Measurements from ENCODE around the gene TMEM270.
A peak's percentile ranks its signal among the peaks of the same experiment; 100 is the strongest.
"Not testable (repeated sequence)": the region's sequence is repeated elsewhere in the genome, so short reads cannot be mapped to it uniquely, and the experiment has no call there.

The TMEM270 gene

DNA sequence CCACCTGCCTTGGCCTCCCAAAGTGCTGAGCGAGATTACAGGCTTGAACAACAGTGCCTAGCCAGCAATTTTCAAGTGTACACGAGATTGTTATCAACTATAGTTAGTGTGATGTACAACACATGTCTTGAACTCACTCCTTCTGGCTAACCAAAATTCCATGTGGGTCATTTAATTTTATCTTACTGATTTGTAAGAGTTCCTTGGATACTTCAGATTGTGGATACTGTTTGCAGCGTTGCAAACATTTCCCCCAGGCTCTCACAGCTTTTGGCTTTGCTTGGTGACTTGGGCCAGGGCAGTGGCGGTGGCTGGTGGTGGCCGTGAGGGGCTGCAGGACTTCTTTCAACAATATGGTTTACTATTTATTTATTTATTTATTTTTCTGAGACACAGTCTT, 8.5 kb upstream of the TMEM270 start:
- no peak for DNase-seq

- no peak for DNase-seq
Observed at GRCh38 chr7:73856941-73857340, 4.0 kb upstream of the TMEM270 start.

- DNase-seq: no peak
Observed at GRCh38 chr7:73858807-73859206, 2.2 kb upstream of the TMEM270 start.

GRCh38 chr7:73861305-73861704, 346 bp downstream of the TMEM270 start:
- DNase-seq: no peak

DNA sequence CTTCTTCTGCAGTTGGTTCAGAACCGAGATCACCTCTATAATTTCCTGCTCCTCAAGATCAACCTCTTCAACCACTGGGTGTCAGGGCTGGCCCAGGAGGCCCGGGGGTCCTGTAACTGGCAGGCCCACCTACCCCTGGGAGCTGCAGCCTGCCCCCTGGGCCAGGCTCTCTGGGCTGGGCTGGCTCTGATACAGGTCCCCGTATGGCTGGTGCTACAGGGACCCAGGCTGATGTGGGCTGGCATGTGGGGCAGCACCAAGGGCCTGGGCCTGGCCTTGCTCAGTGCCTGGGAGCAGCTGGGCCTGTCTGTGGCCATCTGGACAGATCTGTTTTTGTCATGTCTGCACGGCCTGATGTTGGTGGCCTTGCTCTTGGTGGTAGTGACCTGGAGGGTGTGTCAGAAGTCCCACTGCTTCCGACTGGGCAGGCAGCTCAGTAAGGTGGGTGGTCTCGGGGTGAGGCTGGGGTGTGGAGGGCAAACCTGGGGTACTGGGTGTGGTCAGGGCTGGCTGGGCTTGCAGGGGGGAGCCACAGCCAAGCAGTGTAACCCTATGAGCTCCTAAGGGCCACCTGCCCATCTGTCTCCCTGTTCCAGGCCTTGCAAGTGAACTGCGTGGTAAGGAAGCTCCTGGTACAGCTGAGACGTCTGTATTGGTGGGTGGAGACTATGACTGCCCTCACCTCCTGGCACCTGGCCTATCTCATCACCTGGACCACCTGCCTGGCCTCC, 4.2 kb downstream of the TMEM270 start:
- no peak for DNase-seq

- DNase-seq: peak in 27 of 56 donors; percentile 3 to 48 (median 11)
Observed at GRCh38 chr7:73865738-73866445, 4.9 kb downstream of the TMEM270 start.

GRCh38 chr7:73866446-73866767, 5.4 kb downstream of the TMEM270 start:
- DNase-seq: no peak

DNA sequence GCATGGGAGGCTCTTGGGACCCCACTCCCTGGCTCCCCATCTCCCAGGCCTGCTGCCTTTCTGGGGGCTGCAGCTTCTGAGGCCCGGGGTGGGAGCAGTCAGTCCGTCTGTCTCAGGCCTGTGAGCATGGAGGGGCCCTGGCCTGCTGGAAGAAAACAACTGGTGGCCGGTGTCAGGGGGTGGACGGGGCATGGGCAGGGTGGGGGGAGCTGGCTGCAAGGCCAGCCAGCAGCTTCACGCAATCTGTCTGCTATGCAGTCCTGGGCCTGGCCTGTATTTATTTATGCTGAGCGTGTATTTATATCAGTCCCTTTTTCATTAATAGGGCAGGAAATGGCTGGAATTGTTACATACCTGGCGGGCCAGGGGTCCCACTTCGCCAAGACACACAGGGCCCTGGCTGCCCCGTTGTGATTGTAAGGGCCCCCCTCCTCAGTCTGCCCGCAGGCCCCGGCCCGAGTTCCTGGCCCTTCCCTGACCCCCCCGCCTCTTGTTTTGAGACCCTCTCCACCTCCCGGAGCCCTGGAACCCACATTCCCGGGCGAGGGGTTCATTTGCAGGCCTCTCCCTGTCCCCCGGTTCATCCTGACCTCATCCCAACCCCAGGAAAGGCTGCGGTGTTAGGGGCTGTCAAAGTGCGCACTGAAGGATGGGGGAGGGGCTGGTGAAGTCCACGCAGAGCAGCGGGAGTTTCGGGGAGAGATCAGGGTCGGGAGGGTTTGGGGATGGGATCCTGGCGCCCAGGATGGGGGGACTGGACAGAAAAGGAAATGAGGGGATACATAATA, 8.2 kb downstream of the TMEM270 start:
- DNase-seq: no peak

DNA sequence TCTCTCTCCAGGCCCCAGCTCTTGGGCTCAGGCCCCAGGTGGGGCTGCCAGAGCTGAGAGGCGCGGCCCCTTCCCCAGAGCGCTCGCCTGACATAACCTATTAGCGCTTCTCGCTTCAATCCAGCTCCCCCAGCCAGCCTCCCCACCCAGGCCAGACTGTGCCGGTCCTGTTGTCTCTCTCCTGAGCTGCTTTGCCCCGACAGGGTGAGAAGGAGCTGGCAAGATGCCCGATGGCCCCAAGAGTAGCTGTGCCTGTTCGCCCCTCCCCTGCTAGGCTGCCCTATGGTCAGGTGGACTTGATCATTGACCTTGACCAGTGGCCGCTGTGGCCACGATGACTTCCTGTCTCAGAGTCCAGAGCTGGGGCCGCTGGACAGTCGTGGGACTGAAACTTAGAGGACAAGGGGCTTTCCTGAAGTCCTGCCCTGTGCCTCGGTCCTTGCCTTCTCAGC, 9.1 kb downstream of the TMEM270 start:
- peak in 2 of 56 donors; percentile 8 to 14 for DNase-seq

DNA sequence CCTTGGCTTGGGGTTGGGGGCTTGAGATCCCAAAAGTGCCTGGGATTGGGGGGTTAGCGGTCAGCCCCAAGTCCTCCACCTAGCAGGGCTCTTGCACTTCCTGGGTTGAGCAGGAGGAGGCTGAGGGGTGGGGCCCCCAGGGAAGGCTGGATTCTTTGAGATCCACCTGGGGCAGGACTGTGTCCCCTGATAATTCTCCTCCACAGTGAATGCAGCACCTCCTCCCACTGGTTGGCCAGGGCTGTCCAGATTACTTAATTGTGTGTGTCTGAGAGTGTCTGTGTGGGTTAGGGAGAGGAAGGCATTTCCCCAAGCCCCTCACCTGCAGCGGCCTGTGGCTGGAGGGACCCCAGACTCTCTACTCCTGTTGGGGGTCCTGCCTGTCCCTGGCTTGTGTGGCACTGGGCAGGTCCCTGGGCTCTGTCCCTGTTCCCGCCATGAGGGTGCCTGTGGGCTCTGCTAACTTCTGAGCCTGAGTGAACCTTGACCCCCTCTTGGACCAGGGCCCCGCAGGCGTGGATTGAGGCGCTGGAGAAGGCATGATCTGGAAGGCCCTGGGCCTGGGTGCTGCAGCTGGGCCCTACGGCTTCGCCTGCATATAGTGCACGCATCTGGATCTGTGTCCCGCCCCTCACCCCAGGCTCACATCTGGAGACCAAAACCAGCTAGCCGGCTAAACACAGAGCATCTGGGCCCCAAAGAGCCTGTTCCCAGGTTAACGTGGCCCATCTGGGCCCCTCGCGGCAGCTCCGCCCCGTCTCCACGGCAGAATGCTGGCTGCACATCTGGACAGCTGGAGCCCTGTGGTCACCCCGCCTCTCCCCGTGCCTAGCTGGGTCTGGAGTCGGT, 10.4 kb downstream of the TMEM270 start:
- no peak for DNase-seq

GRCh38 chr7:73872056-73872908, 11.3 kb downstream of the TMEM270 start:
- no peak for DNase-seq

- DNase-seq: no peak
Observed at GRCh38 chr7:73876361-73876760, 15.4 kb downstream of the TMEM270 start.

GRCh38 chr7:73876973-73877372, 16.0 kb downstream of the TMEM270 start:
- DNase-seq: peak in 10 of 56 donors; percentile 3 to 46 (median 17)

DNA sequence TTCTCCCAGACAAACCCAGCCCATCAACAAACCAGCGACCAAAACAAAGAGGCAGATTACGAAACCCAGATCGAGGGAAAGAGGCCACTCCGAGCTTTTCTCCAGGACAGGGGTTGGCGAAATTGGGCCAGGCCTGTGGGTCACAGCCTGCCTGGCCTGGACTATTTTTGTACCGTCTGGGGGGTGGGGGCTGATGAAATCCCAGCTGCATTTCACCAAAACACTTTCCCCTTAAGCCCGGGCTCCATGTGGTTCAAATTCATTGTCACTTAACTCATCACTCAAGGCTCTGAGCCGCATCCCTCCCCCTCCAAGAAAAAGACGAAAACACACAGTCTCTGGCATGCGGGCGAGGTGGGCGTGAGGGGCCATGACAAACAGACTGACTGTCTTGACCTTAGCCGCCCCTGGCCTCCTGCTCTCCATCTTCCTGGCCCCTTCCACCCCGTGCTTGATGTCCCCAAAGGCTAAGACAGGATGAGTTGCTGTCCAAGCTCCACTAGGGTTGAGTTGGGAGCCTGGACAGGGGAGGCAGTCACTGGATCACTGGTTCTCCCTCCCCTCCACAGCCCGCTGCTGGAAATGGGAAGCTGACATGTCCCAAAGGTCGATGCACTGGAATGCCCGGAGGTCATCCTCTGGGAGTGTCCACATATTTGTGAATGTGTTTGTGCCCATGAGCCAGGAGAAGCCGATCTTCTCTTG, 19.2 kb downstream of the TMEM270 start:
- DNase-seq: no peak

- no peak for DNase-seq
Observed at GRCh38 chr7:73880755-73881328, 19.9 kb downstream of the TMEM270 start.

DNA sequence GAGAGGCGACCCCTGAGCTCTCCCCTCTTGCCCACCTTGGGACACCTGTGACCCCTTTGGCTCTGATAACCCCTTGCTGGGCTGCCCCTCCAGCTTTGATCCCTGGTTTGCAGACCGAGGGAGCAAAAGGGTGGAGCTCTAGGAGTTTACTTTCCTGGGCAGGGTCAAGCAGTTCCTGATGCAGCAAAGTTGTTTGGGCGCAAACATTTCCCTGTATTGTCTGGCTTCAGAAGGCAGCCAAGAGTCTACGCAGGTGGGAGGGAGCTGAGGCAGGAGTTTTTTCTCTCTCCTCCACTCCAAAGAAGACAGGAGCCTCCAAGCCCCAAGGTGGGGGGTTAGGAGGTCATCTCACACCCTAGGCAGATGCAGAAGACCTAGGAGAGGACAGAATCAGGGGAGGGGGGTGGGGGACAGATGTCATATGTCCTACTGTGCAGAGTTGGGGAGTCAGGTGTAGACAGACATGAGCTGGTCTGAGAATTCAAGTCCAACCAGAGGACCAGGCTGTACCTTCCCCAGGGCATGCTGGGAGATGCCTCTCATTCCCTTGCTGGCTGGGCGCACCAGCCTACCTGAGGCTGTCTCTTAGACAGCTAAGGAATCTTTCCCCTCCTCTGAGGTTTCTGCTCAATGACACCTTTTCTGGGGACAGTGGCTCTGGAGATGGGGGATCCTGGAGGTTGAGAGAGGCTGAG, 20.5 kb downstream of the TMEM270 start:
- no peak for DNase-seq

GRCh38 chr7:73882047-73882402, 21.1 kb downstream of the TMEM270 start:
- DNase-seq: no peak

- not testable (repeated sequence) for DNase-seq
Observed at GRCh38 chr7:73884867-73885422, 24.0 kb downstream of the TMEM270 start.

Measured in amygdala (tissue), 56 donors.